Measurements from ENCODE around the gene ERCC6L.

ERCC6L gene

GRCh38 chrX:72158773-72159172, 80.1 kb downstream of the ERCC6L start:
- no peak for DNase-seq
